GM12872 (cell line): ENCODE measurements around the gene RNF26.

Experiments used
- CTCF ChIP-seq: IDR thresholded peaks from 3 replicates; pipeline ENCODE4 v1.5.1; 2011; ENCODE audit warnings: low read depth, mild to moderate bottlenecking, low read length, moderate library complexity; ENCODE audit not compliant: insufficient read depth

Gene RNF26

GRCh38 chr11:119316729-119317591, 17.4 kb upstream of the RNF26 start, which contains the start of gene MCAM:
TSS of gene MCAM (minus strand) at chr11:119317130. CDS start at chr11:119317101, 29 bp downstream.
- no peak for TF ChIP-seq CTCF

GRCh38 chr11:119317592-119318239, 16.6 kb upstream of the RNF26 start:
- no peak for TF ChIP-seq CTCF

DNA sequence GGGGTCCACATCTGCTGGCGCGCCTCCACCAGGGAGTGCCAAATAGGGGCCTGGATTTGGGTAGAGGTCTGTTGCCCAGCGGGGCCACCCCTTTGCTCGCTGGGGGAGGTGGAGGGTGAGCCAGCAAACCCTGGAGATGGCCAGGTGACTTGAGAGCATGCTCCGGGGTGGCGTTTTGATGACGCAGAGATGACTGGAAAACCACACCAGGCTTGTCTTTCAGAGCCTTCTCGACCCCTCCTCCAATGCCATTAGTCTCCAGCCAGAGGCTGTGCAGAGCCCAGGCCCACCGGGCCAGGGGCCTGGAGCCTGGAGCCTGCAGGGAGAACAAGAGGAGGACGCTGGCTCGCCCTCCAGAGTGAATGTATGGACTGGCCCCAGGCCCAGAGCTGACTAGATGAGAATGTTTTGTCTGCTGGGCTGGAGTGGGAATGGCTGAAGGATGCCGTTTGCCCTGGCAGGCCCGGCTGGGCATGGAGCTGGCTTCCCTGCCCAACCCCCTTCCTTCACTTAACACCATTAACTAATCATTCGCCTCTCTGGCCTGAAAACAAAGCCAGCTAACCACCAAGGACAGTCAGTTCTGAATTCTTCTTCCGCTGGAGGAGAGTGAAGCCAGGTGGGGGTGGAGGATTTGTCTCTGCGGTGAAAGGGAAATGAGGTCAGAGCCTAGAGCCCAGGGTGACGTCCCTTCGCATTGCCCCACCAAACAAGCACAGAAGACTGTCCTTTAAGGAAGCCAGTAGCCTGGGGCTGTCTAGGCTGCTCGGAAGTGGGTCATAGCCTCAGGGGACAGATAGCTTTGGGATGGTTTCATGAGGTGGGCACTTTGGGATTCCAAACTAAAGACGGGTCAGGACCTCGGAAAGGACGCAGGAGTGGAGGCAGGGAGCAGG, 15.8 kb upstream of the RNF26 start:
- no peak for TF ChIP-seq CTCF

DNA sequence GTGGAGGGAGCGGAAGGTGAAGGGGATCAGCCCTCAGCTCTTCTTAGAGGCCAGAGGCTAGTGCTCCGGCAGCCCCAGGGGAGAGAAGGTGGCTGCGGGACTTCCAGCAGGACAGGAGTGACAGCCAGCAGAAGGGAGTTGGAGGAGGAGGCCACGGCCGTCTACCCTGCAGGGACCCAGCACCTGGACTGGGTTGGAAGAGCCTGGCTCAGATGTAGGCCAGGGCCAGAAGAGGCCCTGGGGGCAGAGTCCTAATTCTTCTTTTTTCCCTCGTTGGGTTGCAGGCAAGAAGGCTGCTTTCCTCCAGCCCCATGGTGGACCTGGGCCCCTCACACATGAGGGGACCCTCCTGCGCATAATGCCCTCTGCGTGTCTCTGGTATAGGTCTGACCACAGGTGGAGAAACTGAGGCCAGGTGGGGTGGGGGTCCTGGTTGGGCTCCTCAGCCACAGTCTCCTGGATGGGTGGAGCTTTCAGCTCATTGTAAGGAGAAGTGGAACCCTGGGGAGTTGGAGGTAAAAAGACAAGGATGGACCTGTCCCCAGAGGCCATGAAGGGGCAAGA, 15.1 kb upstream of the RNF26 start:
- no peak for TF ChIP-seq CTCF

- no peak for TF ChIP-seq CTCF
Measured at GRCh38 chr11:119319700-119320239, 14.6 kb upstream of the RNF26 start.

DNA sequence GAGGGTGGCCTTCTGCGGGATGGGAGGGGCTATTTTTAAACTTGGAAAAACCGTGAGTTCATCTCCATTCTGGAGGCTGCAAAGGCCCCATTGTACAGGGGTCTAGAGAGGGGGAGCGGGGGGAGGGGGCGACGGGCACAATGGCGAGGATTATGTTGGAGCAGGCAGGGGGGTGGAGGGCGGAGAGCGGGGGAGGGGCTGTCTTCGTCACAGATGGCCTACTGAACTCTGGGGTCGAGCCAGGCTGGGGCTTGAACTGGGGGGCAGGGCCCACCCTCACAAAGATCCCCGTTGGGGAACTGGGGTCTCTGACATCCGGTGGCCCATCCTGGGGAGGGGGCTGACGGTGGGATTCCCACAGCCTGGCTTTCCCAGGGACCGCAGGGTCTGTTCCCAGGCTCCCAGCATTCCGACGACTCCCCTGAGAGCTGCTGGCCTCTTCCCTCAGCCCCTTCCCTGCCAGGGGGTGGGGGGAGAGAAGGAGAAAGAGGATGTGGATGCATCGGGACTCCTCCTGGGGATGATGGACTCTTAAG, 14.0 kb upstream of the RNF26 start:
- no peak for TF ChIP-seq CTCF
